Testis (tissue), 3 donors: ENCODE data around the gene VAPB. TPM values are rescaled to one million over a fixed set of nuclear protein-coding genes. Genes with fewer than 3 reads are reported as not detected.

Source experiments
- DNase-seq: peaks from one replicate; pipeline ENCODE4 v3.0.0-alpha.2; 2019
- H3K27ac ChIP-seq, 2 donors: fragments of 200-600 bp; sonication (generic); one replicate each; pipeline ENCODE4 v1.5.1; 2019
- H3K27me3 ChIP-seq: fragments of 200-600 bp; sonication (generic); one replicate; pipeline ENCODE4 v1.5.1; 2019
- H3K36me3 ChIP-seq: fragments of 200-600 bp; sonication (generic); one replicate; pipeline ENCODE4 v1.5.1; 2017; ENCODE audit warnings: low read depth; ENCODE audit errors: missing control alignments
- H3K4me1 ChIP-seq: fragments of 200-600 bp; sonication (generic); one replicate; pipeline ENCODE4 v1.5.1; 2019
- H3K4me3 ChIP-seq, 2 donors: fragments of 200-600 bp; sonication (generic); one replicate each; pipeline ENCODE4 v1.5.1; 2017 to 2019
- H3K9me3 ChIP-seq: fragments of 200-600 bp; sonication (generic); one replicate; pipeline ENCODE4 v1.5.1; 2017
- CTCF ChIP-seq, 3 experiments: fragments of 450-650 bp in 2 of 3; fragments of 200-600 bp in 1 of 3; sonication (generic) in 1 of 3; IDR thresholded peaks; one replicate each; pipeline ENCODE4 v1.5.1; 2016 to 2019; ENCODE audit warnings: antibody characterized with exemption in 3 of 3, mild to moderate bottlenecking in 2 of 3, moderate library complexity in 1 of 3
- POLR2A ChIP-seq: fragments of 450-650 bp; IDR thresholded peaks from one replicate; pipeline ENCODE4 v1.6.1; 2017; ENCODE audit warnings: antibody characterized with exemption, mild to moderate bottlenecking, moderate library complexity
- WGBS, 2 donors: methylation state at CpG; one replicate each; pipeline ENCODE4 v1.1.5; 2018; 5-methylcytosine and 5-hydroxymethylcytosine counted together
- intact Hi-C: fragments of 100-400 bp; cut with DNase I; formaldehyde crosslinking; loops from one replicate; pipeline ENCODE4 v1.15.1; 2023; ENCODE audit warnings: low total_unique reads
- polyA plus RNA-seq: library from polyadenylated mRNA; stranded (reverse); fragments of 350-450 nt; fragmentation: Illumina TruSeq; extraction: RNeasy Lipid Tissue Mini Kit (QIAGEN cat#74804); gene quantifications from one replicate; pipeline ENCODE4 v1.2.3, GENCODE V29; 2014; ENCODE audit warnings: low read depth, low replicate concordance; ENCODE audit not compliant: insufficient read depth
- total RNA-seq, 2 donors: library from RNA; depleted of rRNA; stranded (reverse); fragments of >200 nt; gene quantifications; one replicate each; pipeline ENCODE4 v1.2.3, GENCODE V29; 2016

VAPB gene
- total and polyA plus RNA-seq, 3 donors from 2014 or later = 23.5 to 31.4 (median 23.8) TPM

- intact Hi-C loops = no loop called here
- no peaks in the 10 kb centered on the region for H3K36me3 ChIP-seq
- no peaks in the 10 kb centered on the region for H3K27me3 ChIP-seq
- WGBS, 2 donors = 95 to 98% methylated on average over 7 of the region's 7 CpGs
- TF ChIP-seq POLR2A (no peak), CTCF (IDR thresholded peaks at IDR 0.05) (no peak)
- H3K9me3 ChIP-seq = no peaks in the 10 kb centered on the region
- no peak overlapping the region for H3K4me3 ChIP-seq
- H3K27ac ChIP-seq = no peak overlapping the region
- H3K4me1 ChIP-seq = peaks cover 5% of the 10 kb centered on the region
- no peak for DNase-seq
These were observed 40.3 kb downstream of the VAPB start for GRCh38 chr20:58429303-58429702.

GRCh38 chr20:58431134-58431533, 42.1 kb downstream of the VAPB start:
- Histone ChIP-seq H3K27me3 (no peaks in the 10 kb centered on the region), H3K36me3 (no peaks in the 10 kb centered on the region), H3K27ac (no peak overlapping the region), H3K4me1 (peaks cover 5% of the 10 kb centered on the region), H3K4me3 (no peak overlapping the region), H3K9me3 (no peaks in the 10 kb centered on the region)
- intact Hi-C loops = no loop called here
- no peak for TF ChIP-seq POLR2A
- TF ChIP-seq CTCF (IDR thresholded peaks at IDR 0.05) = no peak
- WGBS, 2 donors = 97% methylated on average over 2 of the region's 2 CpGs
- DNase-seq = no peak

GRCh38 chr20:58432186-58432954, 43.3 kb downstream of the VAPB start:
- no peak for DNase-seq
- intact Hi-C loops = no loop called here
- no peak overlapping the region for H3K4me3 ChIP-seq
- H3K9me3 ChIP-seq = no peaks in the 10 kb centered on the region
- H3K27me3 ChIP-seq = no peaks in the 10 kb centered on the region
- H3K27ac ChIP-seq = no peak overlapping the region
- H3K4me1 ChIP-seq = peaks cover 5% of the 10 kb centered on the region
- WGBS, 2 donors = 63 to 73% methylated on average over 3 of the region's 3 CpGs
- no peaks in the 10 kb centered on the region for H3K36me3 ChIP-seq
- TF ChIP-seq CTCF (IDR thresholded peaks at IDR 0.05) = no peak
- no peak for TF ChIP-seq POLR2A

- Histone ChIP-seq H3K27ac (no peak overlapping the region), H3K4me3 (no peak overlapping the region), H3K36me3 (no peaks in the 10 kb centered on the region), H3K4me1 (peaks cover 5% of the 10 kb centered on the region), H3K27me3 (no peaks in the 10 kb centered on the region), H3K9me3 (no peaks in the 10 kb centered on the region)
- 78 to 90% methylated on average over 2 of the region's 2 CpGs for WGBS, 2 donors
- TF ChIP-seq CTCF (IDR thresholded peaks at IDR 0.05) (no peak), POLR2A (no peak)
- DNase-seq = no peak
- intact Hi-C loops = no loop called here
These were observed 44.1 kb downstream of the VAPB start for GRCh38 chr20:58433029-58433647.

- TF ChIP-seq CTCF (IDR thresholded peaks at IDR 0.05) (no peak), POLR2A (no peak)
- no peaks in the 10 kb centered on the region for H3K27me3 ChIP-seq
- no peak overlapping the region for H3K4me3 ChIP-seq
- intact Hi-C loops = no loop called here
- no peaks in the 10 kb centered on the region for H3K9me3 ChIP-seq
- no peak for DNase-seq
- no peak overlapping the region for H3K27ac ChIP-seq
- 46 to 51% methylated on average over 1 of the region's 1 CpG for WGBS, 2 donors
- H3K4me1 ChIP-seq = peaks cover 5% of the 10 kb centered on the region
- H3K36me3 ChIP-seq = no peaks in the 10 kb centered on the region
These were observed 44.7 kb downstream of the VAPB start for GRCh38 chr20:58433759-58434158.
